ENCODE data around the gene TLL1.

Gene TLL1

DNA sequence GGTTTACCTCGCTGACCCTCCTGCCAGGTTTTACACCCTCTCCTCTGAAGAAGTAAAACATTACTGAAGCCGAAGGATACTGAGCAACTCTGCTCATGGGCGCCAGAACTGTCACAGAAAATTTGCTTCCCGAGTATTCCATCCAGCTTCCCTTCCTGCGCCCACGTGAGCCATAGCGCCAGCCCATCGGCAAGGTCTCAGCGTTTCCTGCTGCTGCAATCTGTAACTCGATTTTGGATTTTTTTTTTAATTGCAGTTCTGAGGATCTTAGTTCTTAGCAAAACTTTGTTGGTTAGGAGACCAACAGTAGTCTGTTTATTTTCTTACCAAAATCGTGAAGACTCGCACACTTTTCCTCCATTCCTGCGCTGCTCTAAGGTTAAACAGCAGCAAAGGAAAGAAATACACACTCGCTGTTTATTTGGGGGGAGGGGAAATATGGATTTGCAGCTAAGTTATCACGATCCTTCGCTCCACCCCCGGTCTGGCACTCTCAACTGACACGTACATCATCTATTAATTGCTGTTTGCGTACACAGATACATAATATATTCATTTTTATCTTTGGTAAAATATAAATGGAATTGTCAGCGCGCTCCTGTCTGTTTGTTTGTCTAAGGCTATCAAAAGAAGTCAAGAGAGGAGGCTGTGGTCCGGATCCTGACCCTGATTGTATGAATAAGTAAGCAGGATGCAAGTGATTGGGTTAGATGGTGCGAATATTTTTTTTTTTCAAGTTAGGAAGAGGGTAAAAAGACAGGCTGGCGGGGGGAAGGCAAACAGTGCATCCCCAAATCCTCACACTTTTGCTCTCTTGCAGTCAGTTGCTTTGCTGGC lies at the start of gene TLL1:
Gene TLL1 (plus strand): TSS at position 777 of the 837 bp plus-strand sequence. CDS start 668 bp downstream, outside the sequence.
- DNase-seq (ENCODE audit: insufficient read length, low spot score) (no peak), FAIRE-seq (no peak)

GRCh38 chr4:165826166-165826565 lies 46.9 kb upstream of the TLL1 start:
- no peak for FAIRE-seq

GRCh38 chr4:165827018-165827417 lies 46.0 kb upstream of the TLL1 start:
- DNase-seq (ENCODE audit: insufficient read length, low spot score): no peak
- FAIRE-seq: no peak

More at GRCh38 chr4:165826166-165826565, 46.9 kb upstream of the TLL1 start:
- DNase-seq (ENCODE audit: insufficient read length, low spot score): no peak

DNA sequence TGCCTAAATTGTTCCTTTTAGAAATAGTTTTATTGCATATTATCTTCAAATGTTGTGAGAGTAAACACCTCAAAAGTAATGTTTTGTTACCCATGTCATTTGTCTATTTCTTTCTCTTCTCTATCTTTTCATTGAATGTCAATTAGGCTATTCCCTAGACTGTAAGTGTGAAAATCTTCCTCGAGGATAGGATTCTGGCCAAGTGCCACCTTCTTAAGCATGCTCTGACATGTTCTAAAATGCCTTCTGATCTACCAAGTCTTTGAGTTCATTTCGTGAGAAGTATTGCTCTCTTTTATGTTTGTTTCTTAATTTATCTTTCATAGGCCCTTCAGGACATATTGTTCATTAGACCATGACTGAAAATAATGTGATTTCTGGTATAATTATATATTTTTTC lies 44.1 kb upstream of the TLL1 start:
- no peak for FAIRE-seq
- no peak for DNase-seq (ENCODE audit: insufficient read length, low spot score)

- FAIRE-seq: no peak
- DNase-seq (ENCODE audit: insufficient read length, low spot score): no peak
These were observed 38.9 kb upstream of the TLL1 start for GRCh38 chr4:165834116-165834515.

- FAIRE-seq (no peak), DNase-seq (ENCODE audit: insufficient read length, low spot score) (no peak)
These were observed 34.5 kb upstream of the TLL1 start for GRCh38 chr4:165838575-165838974.

GRCh38 chr4:165839615-165840333 lies 33.3 kb upstream of the TLL1 start:
- FAIRE-seq (no peak), DNase-seq (ENCODE audit: insufficient read length, low spot score) (no peak)

GRCh38 chr4:165842684-165843083 lies 30.4 kb upstream of the TLL1 start:
- no peak for DNase-seq (ENCODE audit: insufficient read length, low spot score)

GRCh38 chr4:165844161-165844560 lies 28.9 kb upstream of the TLL1 start:
- FAIRE-seq: no peak
- DNase-seq (ENCODE audit: insufficient read length, low spot score): no peak

More at GRCh38 chr4:165842684-165843083, 30.4 kb upstream of the TLL1 start:
- FAIRE-seq: no peak

DNA sequence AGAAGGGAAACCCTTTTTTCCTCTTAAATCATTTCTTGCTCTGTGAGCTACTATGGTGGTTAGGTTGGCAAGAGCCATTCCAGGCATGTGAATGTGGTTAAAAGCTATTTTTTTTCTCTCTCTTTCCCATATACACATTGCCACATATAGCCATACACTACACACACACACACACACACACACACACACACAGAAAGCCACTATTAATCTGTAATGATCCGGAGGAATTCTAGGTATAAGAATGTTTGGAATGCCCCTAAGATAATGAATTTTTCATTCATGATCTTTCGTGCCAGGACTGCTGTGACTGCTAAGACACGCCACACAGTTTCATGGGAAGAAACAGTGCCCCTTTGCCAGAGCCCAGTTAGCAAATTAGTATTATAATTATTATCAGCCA lies 21.8 kb upstream of the TLL1 start:
- no peak for DNase-seq (ENCODE audit: insufficient read length, low spot score)
- no peak for FAIRE-seq

DNA sequence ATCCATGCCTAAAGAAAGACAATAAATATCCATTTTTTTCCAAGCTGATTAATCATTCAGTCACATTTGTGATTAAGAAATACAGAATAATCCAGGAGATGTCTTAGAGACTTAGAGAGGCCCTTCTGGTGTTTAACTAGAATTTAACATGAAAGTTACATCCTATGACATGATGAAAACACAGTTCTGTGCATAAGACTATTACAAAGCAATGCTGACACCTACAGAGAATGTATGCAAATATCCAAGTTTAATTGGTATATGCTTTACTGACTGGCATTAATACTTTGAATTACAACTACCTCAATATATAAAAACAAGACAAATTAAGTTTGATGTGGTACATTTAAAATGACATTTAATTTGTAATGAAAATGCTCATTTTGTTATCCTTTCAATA lies 17.8 kb upstream of the TLL1 start:
- no peak for DNase-seq (ENCODE audit: insufficient read length, low spot score)
- no peak for FAIRE-seq

GRCh38 chr4:165861363-165861762 lies 11.7 kb upstream of the TLL1 start:
- FAIRE-seq: no peak
- DNase-seq (ENCODE audit: insufficient read length, low spot score): no peak

- DNase-seq (ENCODE audit: insufficient read length, low spot score) (no peak), FAIRE-seq (no peak)
These were observed 8.8 kb upstream of the TLL1 start for GRCh38 chr4:165864271-165864670.

GRCh38 chr4:165866019-165866650 lies 6.9 kb upstream of the TLL1 start:
- FAIRE-seq: no peak
- DNase-seq (ENCODE audit: insufficient read length, low spot score): no peak

DNA sequence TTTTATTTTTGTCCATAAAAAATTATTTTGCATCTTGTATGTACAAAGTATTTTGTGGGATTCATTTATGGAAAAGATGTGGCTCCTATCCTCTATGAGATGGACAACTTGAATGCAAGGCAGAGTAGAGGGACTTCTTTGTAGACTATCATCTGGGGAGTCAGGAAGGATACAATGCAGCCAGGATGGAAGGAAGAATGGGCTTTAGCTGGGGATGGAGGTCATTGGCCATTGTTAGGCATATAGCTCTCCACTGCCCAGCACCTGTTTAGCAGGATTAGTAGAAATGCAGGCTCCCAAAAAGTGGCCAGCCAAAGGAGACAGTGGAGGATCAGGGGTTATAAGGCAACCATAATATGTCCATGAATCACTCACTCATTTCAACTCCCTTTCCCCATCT lies 5.1 kb upstream of the TLL1 start:
- FAIRE-seq (no peak), DNase-seq (ENCODE audit: insufficient read length, low spot score) (no peak)

DNA sequence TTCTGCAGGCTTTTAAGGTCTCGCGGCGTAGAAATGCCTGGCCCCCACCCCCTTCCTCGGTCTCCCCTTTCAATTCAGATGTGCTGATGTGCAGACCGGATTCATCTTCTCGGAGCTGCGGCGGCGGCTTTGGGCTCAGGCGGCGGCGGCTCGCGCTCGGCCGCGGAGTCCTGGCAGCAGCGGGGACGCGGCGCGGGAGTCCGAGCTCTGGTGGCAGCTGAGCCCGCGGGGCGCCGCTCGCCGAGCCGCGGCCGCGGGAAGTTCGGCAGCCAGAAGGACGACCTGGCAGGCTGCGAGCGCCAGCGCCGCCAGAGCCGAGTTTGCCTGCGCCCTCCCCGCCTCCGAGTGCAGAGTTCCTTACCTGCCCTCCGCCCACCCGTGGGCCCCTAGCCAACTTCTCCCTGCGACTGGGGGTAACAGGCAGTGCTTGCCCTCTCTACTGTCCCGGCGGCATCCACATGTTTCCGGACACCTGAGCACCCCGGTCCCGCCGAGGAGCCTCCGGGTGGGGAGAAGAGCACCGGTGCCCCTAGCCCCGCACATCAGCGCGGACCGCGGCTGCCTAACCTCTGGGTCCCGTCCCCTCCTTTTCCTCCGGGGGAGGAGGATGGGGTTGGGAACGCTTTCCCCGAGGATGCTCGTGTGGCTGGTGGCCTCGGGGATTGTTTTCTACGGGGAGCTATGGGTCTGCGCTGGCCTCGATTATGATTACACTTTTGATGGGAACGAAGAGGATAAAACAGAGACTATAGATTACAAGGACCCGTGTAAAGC lies 448 bp downstream of the TLL1 start:
- DNase-seq (ENCODE audit: insufficient read length, low spot score): no peak
- no peak for FAIRE-seq

DNA sequence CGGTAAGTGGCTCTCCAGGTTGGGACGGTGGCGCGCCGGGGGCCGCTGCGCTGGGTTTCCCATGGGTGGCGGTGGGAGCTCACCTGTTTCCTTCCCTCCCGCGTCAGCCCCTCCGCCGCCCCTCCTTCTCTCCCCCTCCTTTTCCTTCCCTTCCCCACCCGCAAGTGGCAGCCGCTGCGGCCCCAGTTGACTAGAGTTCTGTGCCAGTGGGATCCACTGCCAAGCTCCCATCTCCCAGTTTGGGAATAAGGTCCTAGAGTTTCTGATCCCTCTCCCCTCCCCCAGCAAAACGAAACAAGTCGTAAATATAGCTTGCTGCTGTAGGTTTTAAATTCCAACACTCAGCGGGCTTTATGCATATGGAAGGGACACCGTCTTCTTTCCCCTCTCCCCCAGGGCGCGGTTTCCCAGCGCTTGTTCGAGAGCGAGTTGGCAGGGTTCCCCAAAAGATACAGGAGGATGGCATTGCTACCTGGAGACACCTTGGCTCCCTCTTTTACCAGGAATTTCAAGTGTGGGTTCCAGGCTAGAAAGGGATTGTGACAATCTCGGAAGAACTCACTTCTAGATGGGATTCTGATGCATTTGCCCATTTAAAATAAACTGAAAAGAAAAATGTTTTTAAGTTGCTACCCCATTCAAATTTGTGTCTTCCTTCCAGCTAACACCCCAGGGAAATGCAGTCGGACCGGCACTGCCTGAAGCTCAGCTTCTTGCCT lies 1.2 kb downstream of the TLL1 start:
- FAIRE-seq (no peak), DNase-seq (ENCODE audit: insufficient read length, low spot score) (no peak)

DNA sequence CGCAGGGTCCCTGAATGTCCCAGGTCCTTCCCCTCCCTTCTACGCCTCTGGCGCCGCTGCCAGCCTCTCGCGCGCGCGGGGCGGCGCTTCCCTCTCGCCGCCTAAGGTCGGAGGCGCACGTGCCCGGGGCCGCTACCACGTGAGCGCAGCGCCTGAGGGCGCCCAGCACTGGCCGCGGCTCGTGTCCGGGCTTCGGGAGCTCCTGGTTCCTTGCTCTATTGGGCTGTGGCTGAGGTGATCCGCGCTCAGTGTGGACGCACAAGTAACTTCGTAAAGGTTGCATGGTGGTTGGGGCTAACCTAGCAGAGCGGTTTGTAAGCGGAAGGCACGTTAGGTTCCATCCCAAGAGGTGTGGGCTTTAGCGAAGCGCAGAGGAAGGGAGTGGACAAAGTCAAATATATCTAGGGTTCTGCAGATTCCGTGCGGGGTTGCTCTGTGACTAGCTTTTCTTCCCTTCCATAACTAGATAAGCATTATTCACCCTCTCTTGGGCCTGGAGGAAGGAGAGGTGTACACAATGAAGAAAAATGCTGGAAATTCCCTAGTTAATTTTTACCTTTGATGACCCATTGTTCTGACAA lies 1.8 kb downstream of the TLL1 start:
- DNase-seq (ENCODE audit: insufficient read length, low spot score) (no peak), FAIRE-seq (no peak)

DNA sequence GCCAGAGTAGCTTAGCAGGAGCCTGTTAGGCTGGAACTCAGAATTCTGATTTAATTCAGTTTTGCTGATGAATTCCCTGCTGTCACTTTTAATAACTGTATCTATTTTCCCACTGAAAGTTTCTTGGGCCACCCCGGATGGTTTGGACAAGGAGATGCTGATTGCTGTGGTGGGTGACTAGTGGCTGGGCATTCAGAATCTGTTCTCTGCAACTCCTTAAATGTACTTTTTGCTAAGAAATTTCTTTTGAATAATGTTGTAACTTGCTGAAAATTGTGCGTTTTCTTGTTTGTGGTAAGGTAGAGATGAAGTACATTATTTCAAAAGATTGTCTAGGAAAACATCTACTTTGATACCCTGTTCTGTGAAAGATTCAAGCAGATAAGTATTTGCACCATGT lies 2.4 kb downstream of the TLL1 start:
- DNase-seq (ENCODE audit: insufficient read length, low spot score): no peak
- FAIRE-seq: no peak

- DNase-seq (ENCODE audit: insufficient read length, low spot score): no peak
These were observed 4.2 kb downstream of the TLL1 start for GRCh38 chr4:165877286-165877685.

More at GRCh38 chr4:165877286-165877685, 4.2 kb downstream of the TLL1 start:
- FAIRE-seq: no peak

Measured in GM19239 (cell line).